ENCODE results near the gene GRIP1.

Gene GRIP1

GRCh38 chr12:66552716-66553115 lies 126.2 kb downstream of the GRIP1 start:
- no peak overlapping the region for H2AK5ac ChIP-seq (ENCODE audit: low read length)
- no peak overlapping the region for H3K14ac ChIP-seq (ENCODE audit: low read length)

GRCh38 chr12:66550626-66551025 lies 128.2 kb downstream of the GRIP1 start:
- WGBS (ENCODE audit: extremely low coverage, insufficient coverage, insufficient read length) = no CpG with 5 or more reads among the region's 5 CpGs
- H3K9me3 ChIP-seq (ENCODE audit: insufficient read depth, low read depth, low read length) = no peaks in the 10 kb centered on the region
- no peak overlapping the region for H2AK5ac ChIP-seq (ENCODE audit: low read length)
- H3K4ac ChIP-seq (ENCODE audit: low read depth, low read length) = no peak overlapping the region
- no peak overlapping the region for H4K8ac ChIP-seq (ENCODE audit: low read depth, low read length)
- no peak overlapping the region for H3K9ac ChIP-seq (ENCODE audit: low read length)
- no peak overlapping the region for H2AFZ ChIP-seq (ENCODE audit: insufficient read depth, low read length, poor library complexity)
- no peak overlapping the region for H4K91ac ChIP-seq (ENCODE audit: low read depth, low read length)
- no peak overlapping the region for H3K18ac ChIP-seq (ENCODE audit: low read length)
- no peak overlapping the region for H2BK120ac ChIP-seq (ENCODE audit: insufficient read depth, low read length, poor library complexity)
- H2BK5ac ChIP-seq (ENCODE audit: low read depth, low read length, poor library complexity) = no peak overlapping the region
- no peaks in the 10 kb centered on the region for H3K36me3 ChIP-seq (ENCODE audit: control insufficient read depth in 1 of 2, insufficient read depth in 2 of 2, low read length in 2 of 2)
- H4K12ac ChIP-seq (ENCODE audit: low read depth, low read length) = no peak overlapping the region
- H2BK12ac ChIP-seq (ENCODE audit: low read length) = no peak overlapping the region
- no peak for DNase-seq
- no peak overlapping the region for H3K23ac ChIP-seq (ENCODE audit: low read length)
- no peak overlapping the region for H3K4me2 ChIP-seq (ENCODE audit: low read length)
- no peak overlapping the region for H3K14ac ChIP-seq (ENCODE audit: low read length)
- H3K4me3 ChIP-seq (ENCODE audit: low read depth, low read length) = no peak overlapping the region
- H3K79me2 ChIP-seq (ENCODE audit: control insufficient read depth, insufficient read depth, low read length, poor library complexity) = no peaks in the 10 kb centered on the region
- H3K27me3 ChIP-seq (ENCODE audit: insufficient read depth, low read length) = no peaks in the 10 kb centered on the region
- H3K4me1 ChIP-seq (ENCODE audit: control insufficient read depth in 1 of 2, insufficient read depth in 2 of 2, low read length in 2 of 2) = no peaks in the 10 kb centered on the region
- H3K79me1 ChIP-seq (ENCODE audit: low read length) = no peaks in the 10 kb centered on the region
- no peak overlapping the region for H3K27ac ChIP-seq (ENCODE audit: low read depth, low read length)

More at GRCh38 chr12:66552716-66553115, 126.2 kb downstream of the GRIP1 start:
- H3K18ac ChIP-seq (ENCODE audit: low read length) = no peak overlapping the region
- no peaks in the 10 kb centered on the region for H3K9me3 ChIP-seq (ENCODE audit: insufficient read depth, low read depth, low read length)
- H3K27me3 ChIP-seq (ENCODE audit: insufficient read depth, low read length) = no peaks in the 10 kb centered on the region
- H2AFZ ChIP-seq (ENCODE audit: insufficient read depth, low read length, poor library complexity) = no peak overlapping the region
- no peak overlapping the region for H4K12ac ChIP-seq (ENCODE audit: low read depth, low read length)
- no peak for DNase-seq
- H4K91ac ChIP-seq (ENCODE audit: low read depth, low read length) = no peak overlapping the region
- H4K8ac ChIP-seq (ENCODE audit: low read depth, low read length) = no peak overlapping the region
- no peak overlapping the region for H3K27ac ChIP-seq (ENCODE audit: low read depth, low read length)
- no peak overlapping the region for H3K4ac ChIP-seq (ENCODE audit: low read depth, low read length)
- H3K4me3 ChIP-seq (ENCODE audit: low read depth, low read length) = no peak overlapping the region
- no peaks in the 10 kb centered on the region for H3K36me3 ChIP-seq (ENCODE audit: control insufficient read depth in 1 of 2, insufficient read depth in 2 of 2, low read length in 2 of 2)
- H3K23ac ChIP-seq (ENCODE audit: low read length) = no peak overlapping the region
- H3K4me2 ChIP-seq (ENCODE audit: low read length) = no peak overlapping the region
- no peak overlapping the region for H2BK12ac ChIP-seq (ENCODE audit: low read length)
- no peaks in the 10 kb centered on the region for H3K79me1 ChIP-seq (ENCODE audit: low read length)
- no peak overlapping the region for H2BK5ac ChIP-seq (ENCODE audit: low read depth, low read length, poor library complexity)
- H2BK120ac ChIP-seq (ENCODE audit: insufficient read depth, low read length, poor library complexity) = no peak overlapping the region
- H3K79me2 ChIP-seq (ENCODE audit: control insufficient read depth, insufficient read depth, low read length, poor library complexity) = no peaks in the 10 kb centered on the region
- no peak overlapping the region for H3K9ac ChIP-seq (ENCODE audit: low read length)
- H3K4me1 ChIP-seq (ENCODE audit: control insufficient read depth in 1 of 2, insufficient read depth in 2 of 2, low read length in 2 of 2) = no peaks in the 10 kb centered on the region

- no peaks in the 10 kb centered on the region for H3K9me3 ChIP-seq (ENCODE audit: insufficient read depth, low read depth, low read length)
- no peak overlapping the region for H2AFZ ChIP-seq (ENCODE audit: insufficient read depth, low read length, poor library complexity)
- no peak overlapping the region for H2AK5ac ChIP-seq (ENCODE audit: low read length)
- no peaks in the 10 kb centered on the region for H3K27me3 ChIP-seq (ENCODE audit: insufficient read depth, low read length)
- no peak overlapping the region for H3K4me3 ChIP-seq (ENCODE audit: low read depth, low read length)
- H3K79me1 ChIP-seq (ENCODE audit: low read length) = no peaks in the 10 kb centered on the region
- H3K23ac ChIP-seq (ENCODE audit: low read length) = no peak overlapping the region
- no peak overlapping the region for H4K8ac ChIP-seq (ENCODE audit: low read depth, low read length)
- H3K18ac ChIP-seq (ENCODE audit: low read length) = no peak overlapping the region
- H4K91ac ChIP-seq (ENCODE audit: low read depth, low read length) = no peak overlapping the region
- no peak overlapping the region for H3K9ac ChIP-seq (ENCODE audit: low read length)
- H3K27ac ChIP-seq (ENCODE audit: low read depth, low read length) = no peak overlapping the region
- H3K4me1 ChIP-seq (ENCODE audit: control insufficient read depth in 1 of 2, insufficient read depth in 2 of 2, low read length in 2 of 2) = no peaks in the 10 kb centered on the region
- no peak overlapping the region for H2BK120ac ChIP-seq (ENCODE audit: insufficient read depth, low read length, poor library complexity)
- no peak overlapping the region for H2BK12ac ChIP-seq (ENCODE audit: low read length)
- DNase-seq = no peak
- no peak overlapping the region for H4K12ac ChIP-seq (ENCODE audit: low read depth, low read length)
- no peaks in the 10 kb centered on the region for H3K79me2 ChIP-seq (ENCODE audit: control insufficient read depth, insufficient read depth, low read length, poor library complexity)
- no peak overlapping the region for H3K4me2 ChIP-seq (ENCODE audit: low read length)
- no peak overlapping the region for H3K14ac ChIP-seq (ENCODE audit: low read length)
- H2BK5ac ChIP-seq (ENCODE audit: low read depth, low read length, poor library complexity) = no peak overlapping the region
- no CpG with 5 or more reads among the region's 2 CpGs for WGBS (ENCODE audit: extremely low coverage, insufficient coverage, insufficient read length)
- H3K36me3 ChIP-seq (ENCODE audit: control insufficient read depth in 1 of 2, insufficient read depth in 2 of 2, low read length in 2 of 2) = no peaks in the 10 kb centered on the region
- H3K4ac ChIP-seq (ENCODE audit: low read depth, low read length) = no peak overlapping the region
These were observed 129.9 kb downstream of the GRIP1 start for GRCh38 chr12:66549050-66549389.

GRCh38 chr12:66548338-66549049 lies 130.4 kb downstream of the GRIP1 start:
- H3K79me2 ChIP-seq (ENCODE audit: control insufficient read depth, insufficient read depth, low read length, poor library complexity) = no peaks in the 10 kb centered on the region
- H3K79me1 ChIP-seq (ENCODE audit: low read length) = no peaks in the 10 kb centered on the region
- H3K36me3 ChIP-seq (ENCODE audit: control insufficient read depth in 1 of 2, insufficient read depth in 2 of 2, low read length in 2 of 2) = no peaks in the 10 kb centered on the region
- H3K4me1 ChIP-seq (ENCODE audit: control insufficient read depth in 1 of 2, insufficient read depth in 2 of 2, low read length in 2 of 2) = no peaks in the 10 kb centered on the region
- H3K23ac ChIP-seq (ENCODE audit: low read length) = no peak overlapping the region
- H2BK120ac ChIP-seq (ENCODE audit: insufficient read depth, low read length, poor library complexity) = no peak overlapping the region
- no peak overlapping the region for H3K4me3 ChIP-seq (ENCODE audit: low read depth, low read length)
- no peaks in the 10 kb centered on the region for H3K9me3 ChIP-seq (ENCODE audit: insufficient read depth, low read depth, low read length)
- H4K91ac ChIP-seq (ENCODE audit: low read depth, low read length) = no peak overlapping the region
- no peak overlapping the region for H3K18ac ChIP-seq (ENCODE audit: low read length)
- H3K27me3 ChIP-seq (ENCODE audit: insufficient read depth, low read length) = no peaks in the 10 kb centered on the region
- H3K9ac ChIP-seq (ENCODE audit: low read length) = no peak overlapping the region
- no CpG with 5 or more reads among the region's 4 CpGs for WGBS (ENCODE audit: extremely low coverage, insufficient coverage, insufficient read length)
- no peak overlapping the region for H3K14ac ChIP-seq (ENCODE audit: low read length)
- no peak overlapping the region for H2BK5ac ChIP-seq (ENCODE audit: low read depth, low read length, poor library complexity)
- no peak overlapping the region for H3K27ac ChIP-seq (ENCODE audit: low read depth, low read length)
- H3K4ac ChIP-seq (ENCODE audit: low read depth, low read length) = no peak overlapping the region
- no peak overlapping the region for H3K4me2 ChIP-seq (ENCODE audit: low read length)
- DNase-seq = no peak
- H2AFZ ChIP-seq (ENCODE audit: insufficient read depth, low read length, poor library complexity) = no peak overlapping the region
- H4K12ac ChIP-seq (ENCODE audit: low read depth, low read length) = no peak overlapping the region
- no peak overlapping the region for H2AK5ac ChIP-seq (ENCODE audit: low read length)
- H4K8ac ChIP-seq (ENCODE audit: low read depth, low read length) = no peak overlapping the region
- H2BK12ac ChIP-seq (ENCODE audit: low read length) = no peak overlapping the region

All from trophoblast cell (in vitro differentiated cells and primary cell).